Testis (tissue), 2 donors: ENCODE measurements around the gene GPR6.

Experiments used
- CTCF ChIP-seq, 3 experiments: fragments of 450-650 bp in 2 of 3; fragments of 200-600 bp in 1 of 3; sonication (generic) in 1 of 3; IDR thresholded peaks; one replicate each; pipeline ENCODE4 v1.5.1; 2016 to 2019; ENCODE audit warnings: antibody characterized with exemption in 3 of 3, mild to moderate bottlenecking in 2 of 3, moderate library complexity in 1 of 3
- POLR2A ChIP-seq: fragments of 450-650 bp; IDR thresholded peaks from one replicate; pipeline ENCODE4 v1.6.1; 2017; ENCODE audit warnings: antibody characterized with exemption, mild to moderate bottlenecking, moderate library complexity

- TF ChIP-seq POLR2A = no peak
- no peak for TF ChIP-seq CTCF (IDR thresholded peaks at IDR 0.05)
Measured at GRCh38 chr6:109958626-109959025, 19.5 kb upstream of the GPR6 start.
